Psoas muscle (tissue), 8 donors: ENCODE data around the gene FRAT2. TPM values are rescaled to one million over a fixed set of nuclear protein-coding genes. Genes with fewer than 3 reads are reported as not detected.
A peak's percentile ranks its signal among the peaks of the same experiment; 100 is the strongest.

Experiments used
- ATAC-seq, 4 donors: fragments of 200-7000 bp; cut with Tn5 transposase; one replicate each; pipeline ENCODE4 v1.9.1; 2020; ENCODE audit warnings: moderate library complexity in 3 of 4, mild to moderate bottlenecking in 2 of 4
- DNase-seq, 2 donors: peaks; one replicate each; pipeline ENCODE4 v3.0.0-alpha.2; 2020
- H3K27ac ChIP-seq: fragments of 200-600 bp; one replicate; pipeline ENCODE4 v1.8.0; 2022
- H3K27me3 ChIP-seq, 3 donors: fragments of 200-600 bp in 1 of 3; one replicate each; pipeline versions ENCODE4 v1.6.1 to v1.8.0; 2013 to 2022; ENCODE audit warnings: low read length in 2 of 3, mild to moderate bottlenecking in 2 of 3, moderate library complexity in 1 of 3; ENCODE audit not compliant: insufficient read depth in 3 of 3
- H3K36me3 ChIP-seq, 2 donors: fragments of 200-600 bp in 1 of 2; one replicate each; pipeline versions ENCODE4 v1.6.1 to v1.8.0; 2013 to 2022; ENCODE audit warnings: low read depth in 1 of 2, mild to moderate bottlenecking in 1 of 2, moderate library complexity in 1 of 2; ENCODE audit not compliant: insufficient read depth in 1 of 2
- H3K4me1 ChIP-seq: fragments of 200-600 bp; one replicate; pipeline ENCODE4 v1.8.0; 2022
- H3K4me3 ChIP-seq: fragments of 200-600 bp; one replicate; pipeline ENCODE4 v1.8.0; 2022; ENCODE audit warnings: mild to moderate bottlenecking
- H3K9me3 ChIP-seq: fragments of 200-600 bp; one replicate; pipeline ENCODE4 v1.8.0; 2022
- WGBS, 3 donors: extraction: QIAGEN DNeasy Blood & Tissue Kit; methylation state at CpG; one replicate each; pipeline versions ENCODE4 v1.1.6 to v1.1.7; 2013; 5-methylcytosine and 5-hydroxymethylcytosine counted together
- intact Hi-C, 2 donors: fragments of 100-400 bp; cut with DNase I; formaldehyde crosslinking; loops; one replicate each; pipeline versions ENCODE4 v1.11.0 to v1.14.2; 2022
- polyA plus RNA-seq, 3 donors: library from polyadenylated mRNA; stranded (reverse); fragments of 200-250 nt; gene quantifications; one replicate each; pipeline ENCODE4 v1.2.3, GENCODE V29; 2013
- total RNA-seq, 4 donors: library from RNA; stranded (reverse); fragmentation: NEBNext Ultra II Directional in 2 of 4; extraction: Animal tissue kit (Norgen Biotek cat#: 25700) in 2 of 4; gene quantifications; one replicate each; pipeline versions ENCODE4 v1.2.1 to v1.2.4, GENCODE V29; 2021 to 2023
- TF ChIP-seq, protein P1 (sequence below): fragments of 200-600 bp; IDR thresholded peaks from one replicate; pipeline ENCODE4 v1.8.0; 2022; ENCODE audit warnings: antibody characterized with exemption
- donor health status: healthy with polysubstance abuse.
- donor health status: DM: no; HTN: no; CAD: no; lungs with moderate emphysema.
- donor health status: Bipolar disorder and iron deficiency.
- donor health status: healthy.
- donor health status: DM: yes; HTN: yes; CAD: no.
- donor health status: DM: no; HTN: no; CAD: no.
- donor health status: DM: no; HTN: no; CAD: no.
- donor health status: DM: yes; HTN: yes; CAD: no.

The FRAT2 gene
- total and polyA plus RNA-seq, 7 donors: 3.2 to 28.4 (median 7.3) TPM

DNA sequence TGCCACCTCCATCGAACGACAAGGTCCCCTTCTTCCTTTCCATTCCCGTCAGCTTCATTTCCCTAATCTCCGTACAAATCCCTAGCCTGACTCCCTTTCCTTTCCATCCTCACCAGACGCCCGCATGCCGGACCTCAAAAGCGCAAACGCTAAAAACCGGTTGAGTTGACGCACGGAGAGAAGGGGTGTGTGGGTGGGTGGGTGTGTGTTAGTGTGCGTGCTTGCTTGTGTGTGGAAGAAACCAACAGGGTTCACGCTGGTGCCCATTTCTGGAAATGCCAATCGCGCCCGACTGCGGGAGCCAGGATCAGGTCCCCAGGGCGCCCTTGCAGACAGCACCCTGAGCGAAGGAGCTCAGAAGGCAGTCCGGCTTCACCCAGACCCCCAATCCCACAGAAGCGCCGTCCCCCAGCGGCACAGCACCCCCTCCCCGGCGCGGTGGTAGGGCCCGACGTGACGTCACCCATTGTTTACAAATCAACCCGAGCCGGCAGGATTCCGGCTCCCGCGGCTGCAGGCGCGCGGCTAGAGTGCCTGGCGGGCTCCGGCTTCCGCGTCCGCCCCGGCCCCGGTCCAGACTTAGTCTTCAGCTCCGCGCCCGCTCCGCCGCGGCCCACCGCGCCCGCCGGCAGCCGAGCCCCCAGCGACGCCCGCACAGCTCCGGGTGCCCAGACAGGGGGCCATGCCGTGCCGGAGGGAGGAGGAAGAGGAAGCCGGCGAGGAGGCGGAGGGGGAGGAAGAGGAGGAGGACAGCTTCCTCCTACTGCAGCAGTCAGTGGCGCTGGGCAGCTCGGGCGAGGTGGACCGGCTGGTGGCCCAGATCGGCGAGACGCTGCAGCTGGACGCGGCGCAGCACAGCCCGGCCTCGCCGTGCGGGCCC, 15.5 kb downstream of the FRAT2 start, which contains the start of gene FRAT1:
Gene FRAT1 (plus strand): TSS at position 500 of the 880 bp plus-strand sequence. CDS start 183 bp downstream, at position 683.
- H3K9me3 ChIP-seq: no peaks in the 10 kb centered on the region
- H3K4me3 ChIP-seq: peak within 1 kb of the TSS; percentile 91
- ATAC-seq (peak; percentile 88 to 91 (median 90)), DNase-seq (peak; percentile 93 to 94)
- TF ChIP-seq, protein P1, sequence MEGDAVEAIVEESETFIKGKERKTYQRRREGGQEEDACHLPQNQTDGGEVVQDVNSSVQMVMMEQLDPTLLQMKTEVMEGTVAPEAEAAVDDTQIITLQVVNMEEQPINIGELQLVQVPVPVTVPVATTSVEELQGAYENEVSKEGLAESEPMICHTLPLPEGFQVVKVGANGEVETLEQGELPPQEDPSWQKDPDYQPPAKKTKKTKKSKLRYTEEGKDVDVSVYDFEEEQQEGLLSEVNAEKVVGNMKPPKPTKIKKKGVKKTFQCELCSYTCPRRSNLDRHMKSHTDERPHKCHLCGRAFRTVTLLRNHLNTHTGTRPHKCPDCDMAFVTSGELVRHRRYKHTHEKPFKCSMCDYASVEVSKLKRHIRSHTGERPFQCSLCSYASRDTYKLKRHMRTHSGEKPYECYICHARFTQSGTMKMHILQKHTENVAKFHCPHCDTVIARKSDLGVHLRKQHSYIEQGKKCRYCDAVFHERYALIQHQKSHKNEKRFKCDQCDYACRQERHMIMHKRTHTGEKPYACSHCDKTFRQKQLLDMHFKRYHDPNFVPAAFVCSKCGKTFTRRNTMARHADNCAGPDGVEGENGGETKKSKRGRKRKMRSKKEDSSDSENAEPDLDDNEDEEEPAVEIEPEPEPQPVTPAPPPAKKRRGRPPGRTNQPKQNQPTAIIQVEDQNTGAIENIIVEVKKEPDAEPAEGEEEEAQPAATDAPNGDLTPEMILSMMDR: no peak
- H3K4me1 ChIP-seq: peaks cover 9% of the 10 kb centered on the region
- WGBS, 3 donors: 0% methylated on average over 55 to 79 of the region's 79 CpGs
- intact Hi-C loops: loop anchor here in 1 of 2 donors (1.0 kb wide), 1 partner anchor 26 kb away; no protein-coding TSS in a partner anchor
- peak within 1 kb of the TSS; percentile 96 for H3K27ac ChIP-seq
- H3K36me3 ChIP-seq: no peaks in the 10 kb centered on the region
- no peaks in the 10 kb centered on the region for H3K27me3 ChIP-seq

DNA sequence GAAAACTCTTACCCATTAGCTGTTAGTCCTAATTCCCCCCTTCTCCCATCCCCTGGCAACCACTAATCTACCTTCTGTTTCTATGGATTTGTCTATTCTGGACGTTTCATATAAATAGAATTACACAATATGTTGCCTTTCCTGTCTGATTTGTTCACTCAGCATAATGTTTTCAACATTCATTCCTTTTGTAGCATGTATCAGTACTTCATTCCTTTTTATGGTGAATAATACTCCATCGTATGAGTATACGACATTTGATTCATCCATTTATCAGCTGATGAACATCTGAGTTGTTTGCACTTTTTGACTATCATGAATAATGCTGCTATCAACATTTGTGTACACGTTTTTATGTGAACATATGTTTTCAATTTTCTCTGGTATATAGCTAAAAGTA, 19.9 kb downstream of the FRAT2 start:
- WGBS, 3 donors: 56 to 72% (median 57%) methylated on average over 4 of the region's 4 CpGs
- no peak for DNase-seq
- Histone ChIP-seq H3K4me1 (no peaks in the 10 kb centered on the region), H3K27me3 (no peaks in the 10 kb centered on the region), H3K4me3 (no peak overlapping the region), H3K27ac (no peak overlapping the region), H3K36me3 (no peaks in the 10 kb centered on the region), H3K9me3 (no peaks in the 10 kb centered on the region)
- TF ChIP-seq, protein P1: no peak
- no peak for ATAC-seq
- intact Hi-C loops: no loop called here

DNA sequence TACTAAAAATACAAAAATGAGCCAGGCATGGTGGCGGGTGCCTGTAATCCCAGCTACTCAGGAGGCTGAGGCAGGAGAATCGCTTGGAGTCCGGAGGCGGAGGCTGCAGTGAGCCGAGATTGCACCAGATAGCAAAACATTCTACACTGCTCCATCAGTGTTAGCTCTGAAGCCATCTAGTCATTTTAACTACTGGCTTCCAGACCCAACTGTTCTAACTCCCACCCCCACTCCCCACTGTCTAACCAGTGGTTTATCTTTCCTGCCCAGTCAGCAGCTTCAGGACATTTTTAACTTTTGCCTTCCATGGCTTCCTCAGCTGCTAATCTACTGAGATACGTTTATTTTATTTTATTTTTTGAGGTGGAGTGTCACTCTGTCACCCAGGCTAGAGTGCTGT, 21.6 kb downstream of the FRAT2 start:
- no peaks in the 10 kb centered on the region for H3K9me3 ChIP-seq
- DNase-seq (no peak), ATAC-seq (no peak)
- intact Hi-C loops: no loop called here
- H3K27me3 ChIP-seq: no peaks in the 10 kb centered on the region
- 83 to 89% (median 85%) methylated on average over 6 of the region's 6 CpGs for WGBS, 3 donors
- no peak overlapping the region for H3K4me3 ChIP-seq
- H3K27ac ChIP-seq: no peak overlapping the region
- no peaks in the 10 kb centered on the region for H3K36me3 ChIP-seq
- peaks cover 9% of the 10 kb centered on the region for H3K4me1 ChIP-seq
- TF ChIP-seq, protein P1: no peak

DNA sequence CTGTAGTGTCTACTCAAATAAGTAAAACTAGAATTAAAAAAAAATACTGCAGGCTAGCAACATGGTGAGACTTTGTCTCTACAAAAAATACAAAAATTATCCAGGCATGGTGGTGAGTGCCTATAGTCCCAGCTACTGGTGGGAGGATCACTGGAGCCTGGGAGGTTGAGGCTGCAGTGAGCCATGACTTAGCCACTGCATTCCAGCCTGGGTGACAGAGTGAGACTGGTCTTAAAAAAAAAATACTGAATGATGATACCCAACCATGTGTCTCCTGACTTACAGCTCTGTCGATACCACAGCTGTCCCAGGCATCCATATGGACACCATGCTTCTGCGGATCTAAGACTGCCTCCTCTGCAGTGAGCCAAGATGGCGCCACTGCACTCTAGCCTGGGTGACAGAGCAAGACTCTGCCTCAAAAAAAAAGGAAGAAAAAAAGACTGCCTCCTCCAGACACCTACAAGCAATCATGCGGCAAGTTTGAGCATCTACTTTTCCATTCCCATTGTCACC, 23.4 kb downstream of the FRAT2 start:
- Histone ChIP-seq H3K36me3 (no peaks in the 10 kb centered on the region), H3K4me3 (no peak overlapping the region), H3K9me3 (no peaks in the 10 kb centered on the region), H3K27ac (no peak overlapping the region), H3K27me3 (no peaks in the 10 kb centered on the region), H3K4me1 (peaks cover 9% of the 10 kb centered on the region)
- WGBS, 3 donors: 84 to 98% (median 87%) methylated on average over 4 of the region's 4 CpGs
- no peak for ATAC-seq
- intact Hi-C loops: no loop called here
- no peak for DNase-seq
- TF ChIP-seq, protein P1: no peak
